ENCODE measurements around the gene GMNC.

GMNC gene

GRCh38 chr3:190848870-190849269, 13.6 kb downstream of the GMNC start:
- DNase-seq = no peak

GRCh38 chr3:190847436-190847835, 15.1 kb downstream of the GMNC start:
- DNase-seq = no peak

- DNase-seq = peak; percentile 2
These were observed 22.3 kb downstream of the GMNC start for GRCh38 chr3:190840146-190840545.

GRCh38 chr3:190831225-190831624, 31.3 kb downstream of the GMNC start:
- no peak for DNase-seq

- DNase-seq = no peak
These were observed 32.5 kb downstream of the GMNC start for GRCh38 chr3:190830031-190830430.

GRCh38 chr3:190826018-190826417, 36.5 kb downstream of the GMNC start:
- no peak for DNase-seq

- DNase-seq = no peak
These were observed 37.0 kb downstream of the GMNC start for GRCh38 chr3:190825386-190826016.

GRCh38 chr3:190811775-190812480, 50.6 kb downstream of the GMNC start:
- DNase-seq = peak; percentile 81

GRCh38 chr3:190810957-190811356, 51.5 kb downstream of the GMNC start:
- DNase-seq = no peak

GRCh38 chr3:190809351-190809750, 53.1 kb downstream of the GMNC start:
- no peak for DNase-seq

- DNase-seq = no peak
These were observed 54.6 kb downstream of the GMNC start for GRCh38 chr3:190807719-190808375.

Data from OCI-M1 (cell line).